GM21723 (cell line): Measurements from ENCODE around the gene BAIAP3.

Source experiments
- ATAC-seq: cut with Tn5 transposase; IDR thresholded peaks from one replicate; pipeline ENCODE4 v1.9.1; 2021; ENCODE audit warnings: mild to moderate bottlenecking, moderate library complexity; ENCODE audit not compliant: unreplicated experiment

The BAIAP3 gene

DNA sequence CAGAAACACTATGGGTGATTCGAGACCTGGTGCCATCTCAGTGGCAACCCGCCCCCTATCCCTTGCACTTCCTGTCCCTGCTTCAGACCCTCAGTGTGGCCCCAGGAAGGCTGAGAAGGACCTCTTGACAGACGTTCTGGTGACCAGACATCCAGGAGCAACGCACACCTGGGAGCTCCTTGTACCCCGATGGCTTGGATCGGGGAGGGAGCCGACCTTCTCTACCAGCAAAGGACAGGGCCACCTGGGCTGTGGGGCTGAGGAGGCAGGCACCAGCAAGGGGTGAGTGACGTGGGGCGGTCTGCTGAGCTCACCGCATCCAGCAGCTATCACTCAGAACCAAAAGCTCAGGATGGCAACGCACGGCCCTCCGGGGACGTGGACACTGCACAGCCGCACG, 53.9 kb downstream of the BAIAP3 start:
- no peak for ATAC-seq

DNA sequence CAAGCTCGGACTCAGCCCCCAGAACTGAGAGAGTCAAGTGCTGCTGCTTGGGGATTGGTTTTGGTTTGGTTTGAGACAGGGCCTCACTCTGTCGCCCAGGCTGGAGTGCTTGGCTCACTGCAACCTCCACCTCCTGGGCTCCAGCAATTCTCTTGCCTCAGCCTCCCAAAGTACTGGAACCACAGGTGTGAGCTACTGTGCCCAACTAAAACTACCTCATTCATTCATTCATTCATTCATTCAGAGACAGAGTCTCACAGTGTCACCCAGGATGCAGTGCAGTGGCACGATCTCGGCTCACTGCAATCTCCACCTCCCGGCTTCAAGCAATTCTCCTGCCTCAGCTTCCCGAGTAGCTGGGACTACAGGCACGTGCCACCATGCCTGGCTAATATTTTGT, 56.3 kb downstream of the BAIAP3 start:
- ATAC-seq: no peak

DNA sequence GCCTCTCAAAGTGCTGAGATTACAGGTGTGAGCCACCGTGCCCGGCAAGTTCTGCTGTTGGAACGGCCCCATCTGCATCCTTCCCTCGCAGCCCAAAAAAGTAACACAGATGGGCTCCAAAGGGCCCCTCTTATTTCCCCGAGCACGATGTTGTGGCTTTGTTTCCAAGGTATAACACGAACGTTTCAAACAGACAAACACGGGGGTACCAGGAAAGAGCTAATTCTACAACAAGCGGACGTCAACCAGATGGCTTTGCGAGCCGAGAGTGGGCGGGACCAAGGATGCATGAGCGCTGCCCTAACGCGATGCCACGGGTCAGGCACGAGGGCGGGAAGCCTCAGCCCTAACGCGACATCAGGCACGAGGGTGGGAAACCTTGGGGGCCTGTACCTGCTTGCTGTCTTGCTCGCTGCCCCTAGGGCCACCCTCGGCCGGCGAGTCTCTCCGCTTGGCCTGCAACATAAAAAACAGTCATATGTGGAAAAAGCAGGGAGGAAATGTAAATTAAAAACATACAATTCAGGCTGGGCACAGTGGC, 56.9 kb downstream of the BAIAP3 start:
- ATAC-seq: no peak

DNA sequence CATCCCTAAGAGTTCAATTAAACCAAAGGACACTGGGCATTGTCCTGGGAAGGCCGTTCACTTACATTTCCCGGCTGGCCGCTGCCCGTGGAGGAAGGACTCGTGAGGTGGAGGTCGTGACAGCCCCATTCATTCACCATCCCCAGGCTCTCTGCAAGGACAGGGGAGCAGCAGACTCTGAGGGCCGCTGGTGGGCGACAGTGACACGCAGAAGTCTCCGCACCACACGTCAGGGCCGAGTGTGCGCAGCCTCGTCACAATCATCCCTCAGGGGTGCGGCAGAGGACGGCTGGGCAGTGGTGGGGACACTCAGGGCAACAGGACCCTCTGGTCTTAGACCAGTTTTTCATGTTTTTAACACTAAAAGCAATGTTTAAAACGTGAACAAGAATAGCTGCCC, 59.4 kb downstream of the BAIAP3 start:
- no peak for ATAC-seq

DNA sequence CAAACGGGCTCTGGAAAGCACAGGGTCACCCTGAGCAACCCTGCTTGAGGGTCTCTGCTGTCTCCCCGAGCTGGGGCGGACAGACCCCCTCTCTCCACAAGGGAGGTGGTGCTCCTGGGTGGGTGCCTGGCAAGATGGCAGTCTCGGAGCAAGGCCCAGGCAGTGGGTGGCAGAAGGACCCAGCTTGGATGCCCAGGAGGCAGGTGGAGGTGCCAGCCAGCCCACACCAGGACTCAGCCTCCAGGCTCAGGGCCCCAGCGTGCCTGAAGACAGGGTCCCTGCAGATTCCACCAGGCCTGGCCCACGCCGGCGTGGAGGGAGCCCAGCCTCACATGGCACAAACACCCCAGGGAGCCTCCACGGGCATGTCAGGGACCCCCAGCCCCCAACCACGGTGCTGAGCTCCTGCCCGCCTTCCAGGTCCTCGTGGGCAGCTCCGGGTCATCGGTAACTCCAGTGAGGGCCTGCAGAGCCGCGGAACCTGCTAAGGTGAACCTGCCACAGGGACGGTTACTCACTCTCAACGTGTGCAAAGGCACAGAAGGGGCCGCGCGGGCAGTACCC, 60.2 kb downstream of the BAIAP3 start:
- no peak for ATAC-seq

DNA sequence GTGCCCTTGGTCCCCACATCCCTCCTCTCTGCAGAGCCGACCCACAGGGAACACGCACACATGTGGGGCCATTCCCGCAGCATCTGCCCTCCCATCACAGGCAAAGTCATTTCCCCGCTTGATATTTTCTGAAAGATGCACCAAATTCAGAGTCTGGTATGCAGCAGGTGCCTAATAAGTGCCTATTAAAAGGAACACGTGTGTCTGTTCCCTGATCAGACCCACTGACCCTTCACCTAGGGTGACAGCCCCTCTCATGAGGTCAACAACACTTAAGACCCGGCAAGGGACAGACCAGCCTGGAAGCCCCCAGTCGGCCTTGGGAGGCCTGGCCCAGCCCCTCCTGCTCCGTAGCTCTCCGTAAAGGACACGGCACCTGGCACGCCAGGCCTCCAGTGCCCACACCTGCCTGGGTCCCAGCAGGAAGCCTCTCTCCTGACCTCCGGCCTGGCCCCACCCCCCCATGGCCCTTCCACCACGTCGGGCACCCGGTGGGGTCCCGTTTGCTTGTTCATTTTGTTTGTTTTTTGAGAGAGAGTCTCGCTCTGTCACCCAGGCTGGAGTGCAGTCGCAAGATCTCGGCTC, 61.0 kb downstream of the BAIAP3 start:
- no peak for ATAC-seq

DNA sequence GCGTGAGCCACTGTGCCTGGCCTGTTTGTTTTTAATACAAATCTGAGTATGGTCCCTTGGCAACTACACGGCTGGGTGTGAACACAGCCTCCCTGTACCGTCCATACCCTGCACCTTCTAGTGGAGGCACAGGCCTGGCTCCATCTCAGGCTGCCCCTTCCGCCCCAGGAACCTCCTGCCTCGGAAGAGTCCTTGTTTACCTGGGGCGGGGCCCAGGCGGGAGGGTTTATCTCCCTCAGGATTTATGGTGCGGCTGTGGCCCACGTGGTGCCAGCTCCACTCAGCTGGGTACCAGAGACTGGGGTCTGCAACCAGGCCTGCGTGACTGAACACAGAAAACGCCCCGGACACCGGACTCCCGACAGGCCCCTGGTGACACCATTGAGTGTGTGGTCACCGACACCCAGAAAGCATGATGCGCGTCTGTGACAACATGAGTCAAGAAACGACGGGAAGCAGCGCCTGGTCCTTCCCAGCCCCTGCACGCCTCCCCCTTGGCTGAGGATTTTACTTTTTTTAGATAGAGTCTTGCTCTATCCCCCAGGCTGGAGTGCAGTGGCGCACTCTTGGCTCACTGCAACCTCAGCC, 62.1 kb downstream of the BAIAP3 start:
- ATAC-seq: no peak

DNA sequence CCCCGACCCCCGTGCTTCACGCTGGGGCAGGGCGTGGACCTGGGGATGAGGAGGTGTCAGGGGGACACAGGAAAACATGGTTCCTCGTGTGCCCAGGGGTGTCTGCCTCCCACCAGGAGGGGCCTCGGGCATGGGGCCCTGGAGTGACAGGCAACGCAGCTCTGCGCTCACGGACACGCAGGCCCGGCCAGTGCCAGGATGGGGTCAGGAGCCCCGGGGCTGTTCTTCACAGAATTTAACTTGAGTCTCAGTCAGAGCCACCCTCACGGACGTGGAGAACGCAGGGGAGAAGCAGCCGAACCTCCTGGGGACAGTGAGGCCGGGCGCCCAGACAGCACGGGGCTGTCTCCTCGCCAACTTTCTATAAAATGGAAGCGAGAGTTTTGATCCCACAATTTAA, 64.3 kb downstream of the BAIAP3 start:
- ATAC-seq: no peak

DNA sequence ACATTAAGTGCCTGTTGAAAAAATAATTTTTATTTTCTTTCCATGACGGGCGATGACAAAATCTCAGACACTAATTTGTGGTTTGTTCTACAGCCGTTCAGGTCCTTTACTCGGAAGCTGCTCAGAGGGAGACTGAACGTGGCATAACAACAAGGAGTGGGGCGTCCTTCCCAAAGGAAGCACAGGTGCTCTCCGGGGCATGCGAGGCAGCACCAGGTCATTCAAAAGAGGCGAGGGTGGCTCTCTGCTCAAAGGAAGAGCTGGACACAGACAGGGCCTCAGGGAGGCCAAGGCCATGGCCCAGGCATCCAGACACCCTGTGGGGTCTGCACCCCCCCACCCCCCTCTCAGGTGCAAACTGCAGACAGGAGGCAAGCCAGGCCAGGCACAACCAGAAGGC, 64.9 kb downstream of the BAIAP3 start:
- no peak for ATAC-seq
